ENCODE measurements around the gene SPATA20.

The SPATA20 gene

DNA sequence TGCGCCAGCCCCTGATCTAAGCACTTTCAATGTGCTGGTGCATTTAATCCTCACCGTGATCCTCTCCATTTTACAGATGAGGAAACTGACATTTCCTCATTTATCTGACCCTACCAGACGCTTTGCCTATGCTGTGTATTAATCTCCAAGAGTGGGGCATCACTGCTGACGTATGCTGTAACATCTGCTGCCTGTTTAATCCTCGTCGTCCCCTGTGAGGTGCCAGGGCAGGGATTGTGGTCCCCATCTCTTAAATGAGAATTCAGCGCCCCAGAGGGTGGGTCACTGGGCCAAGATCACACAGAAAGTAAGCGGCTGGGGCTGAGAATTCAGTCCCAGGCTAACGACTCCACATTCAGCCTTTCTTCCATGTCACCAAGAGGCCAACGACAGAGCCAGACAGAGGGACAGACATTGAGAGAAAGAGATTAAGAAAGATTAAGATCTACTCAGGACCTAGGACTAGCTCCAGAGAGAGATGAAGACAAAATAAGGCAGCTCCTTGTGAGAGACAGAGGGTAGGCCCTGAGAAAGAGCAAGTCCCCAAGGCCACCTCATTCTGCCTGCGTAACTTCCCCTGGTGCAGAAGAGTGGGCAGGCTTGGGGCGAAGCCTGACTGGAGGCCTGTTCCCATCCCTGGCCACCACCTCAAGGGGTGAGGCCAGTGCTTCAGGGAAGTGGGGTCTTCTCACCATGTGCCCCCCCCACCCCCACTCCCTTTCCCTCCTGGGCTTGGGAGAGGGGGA lies 27.1 kb downstream of the SPATA20 start:
- in situ Hi-C loops (cut with HindIII; ENCODE audit: low sequenced_read_pairs) = no loop called here

DNA sequence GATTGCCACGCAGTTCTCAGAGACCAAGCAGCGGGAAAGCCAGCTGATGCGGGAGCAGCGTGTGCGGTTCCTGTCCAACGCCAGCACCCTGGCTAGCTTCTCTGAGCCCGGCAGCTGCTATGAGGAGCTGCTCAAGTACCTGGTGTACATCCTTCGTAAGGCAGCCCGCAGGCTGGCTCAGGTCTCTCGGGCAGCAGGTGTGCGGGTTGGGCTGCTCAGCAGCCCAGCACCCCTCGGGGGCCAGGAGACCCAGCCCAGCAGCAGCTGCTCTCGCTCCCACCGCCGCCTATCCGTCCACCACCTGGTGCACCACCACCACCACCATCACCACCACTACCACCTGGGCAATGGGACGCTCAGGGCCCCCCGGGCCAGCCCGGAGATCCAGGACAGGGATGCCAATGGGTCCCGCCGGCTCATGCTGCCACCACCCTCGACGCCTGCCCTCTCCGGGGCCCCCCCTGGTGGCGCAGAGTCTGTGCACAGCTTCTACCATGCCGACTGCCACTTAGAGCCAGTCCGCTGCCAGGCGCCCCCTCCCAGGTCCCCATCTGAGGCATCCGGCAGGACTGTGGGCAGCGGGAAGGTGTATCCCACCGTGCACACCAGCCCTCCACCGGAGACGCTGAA lies 28.7 kb downstream of the SPATA20 start:
- in situ Hi-C loops (cut with HindIII; ENCODE audit: low sequenced_read_pairs) = no loop called here

- in situ Hi-C loops (cut with HindIII; ENCODE audit: low sequenced_read_pairs) = no loop called here
Measured at GRCh38 chr17:50576864-50577263, 29.9 kb downstream of the SPATA20 start.

- in situ Hi-C loops (cut with HindIII; ENCODE audit: low sequenced_read_pairs) = no loop called here
Measured at GRCh38 chr17:50577451-50577954, 30.5 kb downstream of the SPATA20 start.

DNA sequence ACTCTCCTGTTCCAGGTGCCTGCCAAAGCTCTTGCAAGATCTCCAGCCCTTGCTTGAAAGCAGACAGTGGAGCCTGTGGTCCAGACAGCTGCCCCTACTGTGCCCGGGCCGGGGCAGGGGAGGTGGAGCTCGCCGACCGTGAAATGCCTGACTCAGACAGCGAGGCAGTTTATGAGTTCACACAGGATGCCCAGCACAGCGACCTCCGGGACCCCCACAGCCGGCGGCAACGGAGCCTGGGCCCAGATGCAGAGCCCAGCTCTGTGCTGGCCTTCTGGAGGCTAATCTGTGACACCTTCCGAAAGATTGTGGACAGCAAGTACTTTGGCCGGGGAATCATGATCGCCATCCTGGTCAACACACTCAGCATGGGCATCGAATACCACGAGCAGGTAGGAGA lies 31.2 kb downstream of the SPATA20 start:
- in situ Hi-C loops (cut with HindIII; ENCODE audit: low sequenced_read_pairs) = no loop called here

- in situ Hi-C loops (cut with HindIII; ENCODE audit: low sequenced_read_pairs) = no loop called here
Measured at GRCh38 chr17:50579399-50579798, 32.4 kb downstream of the SPATA20 start.

GRCh38 chr17:50580646-50581045 lies 33.7 kb downstream of the SPATA20 start:
- in situ Hi-C loops (cut with HindIII; ENCODE audit: low sequenced_read_pairs) = no loop called here

DNA sequence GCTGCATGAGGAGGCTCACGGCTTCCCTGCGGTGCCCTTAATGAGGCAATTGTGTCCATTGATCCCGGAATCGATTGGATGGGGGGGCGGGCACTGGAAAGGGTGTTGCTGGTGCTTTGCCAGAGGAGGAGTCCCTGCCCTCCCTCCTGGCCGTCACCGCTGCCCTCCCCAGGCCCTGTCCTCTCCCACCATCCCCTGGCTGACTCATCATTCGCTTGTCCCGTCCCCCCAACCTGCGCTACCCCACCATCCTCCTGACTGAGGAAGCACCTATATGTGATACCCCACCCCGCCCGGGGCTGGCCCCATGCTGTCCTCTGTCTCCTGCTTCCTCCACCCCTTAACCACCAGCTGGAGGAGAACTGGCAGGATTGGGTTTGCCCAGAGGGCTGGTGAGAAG lies 34.3 kb downstream of the SPATA20 start:
- in situ Hi-C loops (cut with HindIII; ENCODE audit: low sequenced_read_pairs) = no loop called here

DNA sequence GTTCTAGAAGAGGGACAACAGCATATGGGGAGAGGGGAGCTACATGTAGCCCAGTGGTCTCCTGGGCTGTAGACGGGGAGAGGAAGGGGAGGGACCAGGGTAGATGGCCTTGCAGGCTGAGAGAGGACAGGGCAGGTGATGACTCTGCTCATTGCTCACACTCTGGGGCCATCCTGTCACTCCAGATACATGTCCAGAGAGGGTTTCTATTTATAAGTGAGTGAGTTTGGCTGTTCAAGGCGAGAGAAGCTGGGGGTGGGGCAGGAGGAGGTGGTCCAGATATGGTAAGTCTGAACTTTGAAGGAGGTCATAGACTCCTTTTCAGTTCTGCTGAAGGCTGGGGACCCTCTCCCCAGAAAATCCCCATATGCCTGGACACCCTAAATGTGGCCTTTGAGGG lies 35.8 kb downstream of the SPATA20 start:
- in situ Hi-C loops (cut with HindIII; ENCODE audit: low sequenced_read_pairs) = no loop called here

GRCh38 chr17:50583641-50584040 lies 36.7 kb downstream of the SPATA20 start:
- in situ Hi-C loops (cut with HindIII; ENCODE audit: low sequenced_read_pairs) = no loop called here

DNA sequence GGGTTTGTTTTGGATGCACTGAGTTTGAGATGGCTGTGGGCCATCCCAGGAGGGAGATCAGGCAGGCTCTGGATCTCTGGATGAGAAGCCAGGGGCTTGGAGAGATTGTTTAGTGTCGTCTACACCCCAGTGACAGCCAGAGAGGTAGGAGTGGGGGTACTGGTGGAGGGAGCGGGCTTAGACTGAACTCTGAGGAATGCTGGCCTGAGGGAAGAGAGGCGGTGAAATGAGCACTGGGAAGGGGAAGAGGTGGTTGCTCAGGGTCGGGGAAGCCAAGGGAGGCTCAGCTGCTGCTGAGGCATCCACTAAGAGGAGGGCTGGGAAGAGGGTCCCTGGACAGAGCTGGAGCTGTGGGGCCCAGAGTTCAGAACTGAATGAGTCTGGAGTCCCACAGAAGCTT lies 37.1 kb downstream of the SPATA20 start:
- in situ Hi-C loops (cut with HindIII; ENCODE audit: low sequenced_read_pairs) = no loop called here

DNA sequence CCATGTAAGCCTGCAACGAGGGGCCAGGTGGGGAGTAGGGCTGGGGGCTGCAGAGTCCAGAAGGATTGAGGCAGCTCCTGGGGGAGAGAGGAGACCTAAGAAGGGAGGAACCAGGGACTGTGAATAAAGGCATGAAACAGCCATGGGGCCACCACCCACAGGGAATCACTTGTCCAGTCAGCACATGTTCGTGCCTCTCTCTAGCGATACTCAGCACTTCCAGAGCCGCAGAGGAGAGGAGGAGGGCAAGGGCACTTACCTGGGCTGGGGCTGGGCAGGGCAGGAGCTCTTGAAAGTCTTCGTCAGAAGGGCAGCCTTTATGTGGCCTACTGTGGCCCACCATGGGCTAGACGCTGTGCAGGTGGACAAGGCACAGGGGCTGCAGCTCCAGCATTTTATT lies 37.8 kb downstream of the SPATA20 start:
- in situ Hi-C loops (cut with HindIII; ENCODE audit: low sequenced_read_pairs) = no loop called here

GRCh38 chr17:50585346-50585745 lies 38.4 kb downstream of the SPATA20 start:
- in situ Hi-C loops (cut with HindIII; ENCODE audit: low sequenced_read_pairs) = no loop called here

- in situ Hi-C loops (cut with HindIII; ENCODE audit: low sequenced_read_pairs) = no loop called here
Measured at GRCh38 chr17:50585891-50586290, 38.9 kb downstream of the SPATA20 start.

GRCh38 chr17:50586421-50587247 lies 39.7 kb downstream of the SPATA20 start:
- in situ Hi-C loops (cut with HindIII; ENCODE audit: low sequenced_read_pairs) = no loop called here

DNA sequence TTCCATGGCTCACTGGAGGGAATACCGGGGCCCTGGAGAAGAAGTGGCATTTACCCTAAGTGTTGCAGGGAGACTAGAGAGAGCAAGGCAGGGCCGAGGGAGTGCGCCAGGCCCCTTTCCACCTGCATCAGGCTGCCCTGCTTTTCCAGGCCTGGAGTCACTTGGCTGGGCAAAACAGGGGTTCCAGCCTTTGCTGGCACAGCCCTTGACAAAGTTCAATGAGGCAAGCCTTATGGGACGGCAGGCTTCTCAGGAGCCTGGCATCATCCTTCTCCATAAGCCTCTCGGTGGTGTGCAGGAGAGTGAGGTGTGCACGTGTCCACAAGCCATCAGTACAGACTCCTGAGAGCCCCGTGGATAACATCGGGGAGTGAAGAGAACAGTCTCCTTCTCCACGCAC lies 40.6 kb downstream of the SPATA20 start:
- in situ Hi-C loops (cut with HindIII; ENCODE audit: low sequenced_read_pairs) = no loop called here

GRCh38 chr17:50588391-50589049 lies 41.5 kb downstream of the SPATA20 start:
- in situ Hi-C loops (cut with HindIII; ENCODE audit: low sequenced_read_pairs) = no loop called here

- in situ Hi-C loops (cut with HindIII; ENCODE audit: low sequenced_read_pairs) = no loop called here
Measured at GRCh38 chr17:50589095-50589705, 42.2 kb downstream of the SPATA20 start.

DNA sequence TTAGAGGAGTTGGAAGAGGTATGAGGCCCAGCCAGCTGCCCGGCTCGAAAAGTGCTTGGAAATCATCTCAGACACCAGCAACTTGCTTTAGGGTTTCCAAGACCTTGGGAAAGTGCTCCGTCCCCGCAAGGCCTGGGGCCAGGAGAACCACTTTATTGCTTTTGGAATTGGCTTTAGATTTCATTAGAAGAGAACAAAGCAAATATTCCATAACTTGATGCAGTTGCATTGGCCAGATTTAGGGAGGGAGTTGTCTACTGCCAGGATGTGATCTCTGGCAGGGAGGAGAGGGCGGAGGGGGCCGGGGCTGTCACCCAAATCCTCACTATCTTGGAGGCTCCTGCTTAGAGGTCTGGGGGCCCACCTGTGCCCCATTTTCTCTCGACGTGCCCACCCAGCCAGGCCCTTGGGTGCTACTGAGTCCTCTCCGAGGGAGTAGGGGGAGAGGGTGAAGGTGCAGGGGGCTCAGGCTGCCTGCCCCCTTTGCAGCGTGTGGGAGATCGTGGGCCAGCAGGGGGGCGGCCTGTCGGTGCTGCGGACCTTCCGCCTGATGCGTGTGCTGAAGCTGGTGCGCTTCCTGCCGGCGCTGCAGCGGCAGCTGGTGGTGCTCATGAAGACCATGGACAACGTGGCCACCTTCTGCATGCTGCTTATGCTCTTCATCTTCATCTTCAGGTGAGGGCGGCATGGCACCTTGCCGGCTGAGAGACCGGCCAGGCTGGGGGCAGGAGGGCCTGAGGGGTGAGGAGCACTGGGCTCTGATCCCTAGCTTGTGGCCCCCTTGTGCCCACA lies 44.2 kb downstream of the SPATA20 start:
- in situ Hi-C loops (cut with HindIII; ENCODE audit: low sequenced_read_pairs) = no loop called here

GRCh38 chr17:50593321-50593720 lies 46.3 kb downstream of the SPATA20 start:
- in situ Hi-C loops (cut with HindIII; ENCODE audit: low sequenced_read_pairs) = no loop called here

Data from DLD1 (cell line).